ENCODE results near the gene SETD9. TPM values are rescaled to one million over a fixed set of nuclear protein-coding genes. Genes with fewer than 3 reads are reported as not detected.
A peak's percentile ranks its signal among the peaks of the same experiment; 100 is the strongest.

Gene SETD9
- total and polyA plus RNA-seq, 9 of the 15 experiments (the other 6 are each of a cell fraction or from before 2014, with no cell fraction given), result 10.8 to 32.6 (median 19.8) TPM

GRCh38 chr5:56896763-56897162, 12.6 kb upstream of the SETD9 start:
- intact Hi-C loops (cut with micrococcal nuclease), result no loop called here
- no peaks in the 10 kb centered on the region for H3K4me1 ChIP-seq (replicated peaks in 1 of 2; ENCODE audit: control insufficient read depth in 2 of 2, insufficient read depth in 2 of 2, low read length in 2 of 2)
- TF ChIP-seq TRIM24 (IDR thresholded peaks at IDR 0.05), result no peak
- TF ChIP-seq CEBPB (tag; IDR thresholded peaks at IDR 0.05), result peak; percentile 86
- no peak for TF ChIP-seq CEBPG (CRISPR knock-in tag; IDR thresholded peaks at IDR 0.05)
- peak; percentile 25 to 55; a peak in 1 of 4 replicates for TF ChIP-seq CEBPG (tag; conservative IDR thresholded peaks at IDR 0.05 in 1 of 2, IDR thresholded peaks at IDR 0.05 in 1 of 2)
- no peak for TF ChIP-seq POLR2B (IDR thresholded peaks at IDR 0.05; ENCODE audit: low read depth, partially characterized antibody)
- TF ChIP-seq ARID3A (IDR thresholded peaks at IDR 0.05; ENCODE audit: borderline replicate concordance, low read depth, low read length), result no peak
- no peak for TF ChIP-seq CHD2 (IDR thresholded peaks at IDR 0.05; ENCODE audit: low read depth, low read length)
- TF ChIP-seq CXXC5 (CRISPR knock-in tag; IDR thresholded peaks at IDR 0.05), result no peak
- TF ChIP-seq GTF3C2 (IDR thresholded peaks at IDR 0.05; ENCODE audit: borderline replicate concordance, extremely low read depth, insufficient read length), result no peak
- TF ChIP-seq RREB1 (CRISPR knock-in tag; IDR thresholded peaks at IDR 0.05), result no peak
- BruUV-seq (replicated peaks), result no TSS peak
- no peak overlapping the region for H3K9ac ChIP-seq (ENCODE audit: insufficient read depth in 1 of 2, low read depth in 2 of 2, low read length in 2 of 2)
- H2AFZ ChIP-seq (ENCODE audit: low read depth, low read length), result no peak overlapping the region
- in situ Hi-C loops (cut with MboI), result no loop called here
- ATAC-seq (no peak), DNase-seq (ENCODE audit: extremely low read depth in 1 of 4, low spot score in 3 of 4) (no peak), FAIRE-seq (no peak)
- H3K4me3 ChIP-seq, result no peak overlapping the region
- H3K36me3 ChIP-seq (ENCODE audit: control insufficient read depth, insufficient read depth, low read length), result peaks cover 11% of the 10 kb centered on the region
- no peak overlapping the region for H3K4me2 ChIP-seq (ENCODE audit: insufficient read depth, low read length)
- H3K27ac ChIP-seq (ENCODE audit: extremely low read depth, low read depth, low read length), result no peak overlapping the region
- no peaks in the 10 kb centered on the region for H3K79me2 ChIP-seq (ENCODE audit: control insufficient read depth, insufficient read depth, low read length)
- H3K9me1 ChIP-seq (ENCODE audit: control insufficient read depth, insufficient read depth, low read length), result no peaks in the 10 kb centered on the region
- WGBS (ENCODE audit: insufficient coverage, low coverage, missing lambda C conversion rate), result 92% methylated on average over 4 of the region's 4 CpGs
- CTCF ChIA-PET (ENCODE audit: low intra/inter-chr PET ratio), result interaction anchor here (0.9 kb wide), 1 partner anchor 324 kb away, joined by 3 read pairs; no protein-coding TSS in a partner anchor
- POLR2A ChIA-PET, result interaction anchor here (1.3 kb wide), 1 partner anchor 13 kb away, joined by 4 read pairs; no protein-coding TSS in a partner anchor
- no peaks in the 10 kb centered on the region for H3K9me3 ChIP-seq (replicated peaks; ENCODE audit: control insufficient read depth, insufficient read depth, low read depth, low read length)
- H4K20me1 ChIP-seq (replicated peaks; ENCODE audit: control insufficient read depth, insufficient read depth, low read length), result no peaks in the 10 kb centered on the region
- no peaks in the 10 kb centered on the region for H3K27me3 ChIP-seq (ENCODE audit: control insufficient read depth in 2 of 2, insufficient read depth in 2 of 2, low read length in 2 of 2)

All from K562 (cell line).